GM12864 (cell line): ENCODE measurements around the gene LHPP.

Experiments used
- DNase-seq: peaks from one replicate; pipeline ENCODE4 v3.0.0-alpha.2; 2011; ENCODE audit warnings: low read depth
- H3K4me3 ChIP-seq: 2 replicates; pipeline ENCODE4 v1.5.1; 2011; ENCODE audit warnings: mild to moderate bottlenecking, low read depth, low read length, control low read depth
- TF ChIP-seq, protein P1 (sequence below): IDR thresholded peaks from 2 replicates; pipeline ENCODE4 v1.5.1; 2011; ENCODE audit warnings: low read depth, mild to moderate bottlenecking, moderate library complexity, low read length, control low read depth, inconsistent platforms; ENCODE audit errors: missing control alignments

Gene LHPP

GRCh38 chr10:124520558-124521428 lies 59.2 kb downstream of the LHPP start:
- DNase-seq, result no peak
- H3K4me3 ChIP-seq, result no peak overlapping the region
- TF ChIP-seq, protein P1, sequence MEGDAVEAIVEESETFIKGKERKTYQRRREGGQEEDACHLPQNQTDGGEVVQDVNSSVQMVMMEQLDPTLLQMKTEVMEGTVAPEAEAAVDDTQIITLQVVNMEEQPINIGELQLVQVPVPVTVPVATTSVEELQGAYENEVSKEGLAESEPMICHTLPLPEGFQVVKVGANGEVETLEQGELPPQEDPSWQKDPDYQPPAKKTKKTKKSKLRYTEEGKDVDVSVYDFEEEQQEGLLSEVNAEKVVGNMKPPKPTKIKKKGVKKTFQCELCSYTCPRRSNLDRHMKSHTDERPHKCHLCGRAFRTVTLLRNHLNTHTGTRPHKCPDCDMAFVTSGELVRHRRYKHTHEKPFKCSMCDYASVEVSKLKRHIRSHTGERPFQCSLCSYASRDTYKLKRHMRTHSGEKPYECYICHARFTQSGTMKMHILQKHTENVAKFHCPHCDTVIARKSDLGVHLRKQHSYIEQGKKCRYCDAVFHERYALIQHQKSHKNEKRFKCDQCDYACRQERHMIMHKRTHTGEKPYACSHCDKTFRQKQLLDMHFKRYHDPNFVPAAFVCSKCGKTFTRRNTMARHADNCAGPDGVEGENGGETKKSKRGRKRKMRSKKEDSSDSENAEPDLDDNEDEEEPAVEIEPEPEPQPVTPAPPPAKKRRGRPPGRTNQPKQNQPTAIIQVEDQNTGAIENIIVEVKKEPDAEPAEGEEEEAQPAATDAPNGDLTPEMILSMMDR, result no peak

- H3K4me3 ChIP-seq, result no peak overlapping the region
- DNase-seq, result no peak
- TF ChIP-seq, protein P1, result no peak
Measured at GRCh38 chr10:124521429-124521871, 59.8 kb downstream of the LHPP start.

DNA sequence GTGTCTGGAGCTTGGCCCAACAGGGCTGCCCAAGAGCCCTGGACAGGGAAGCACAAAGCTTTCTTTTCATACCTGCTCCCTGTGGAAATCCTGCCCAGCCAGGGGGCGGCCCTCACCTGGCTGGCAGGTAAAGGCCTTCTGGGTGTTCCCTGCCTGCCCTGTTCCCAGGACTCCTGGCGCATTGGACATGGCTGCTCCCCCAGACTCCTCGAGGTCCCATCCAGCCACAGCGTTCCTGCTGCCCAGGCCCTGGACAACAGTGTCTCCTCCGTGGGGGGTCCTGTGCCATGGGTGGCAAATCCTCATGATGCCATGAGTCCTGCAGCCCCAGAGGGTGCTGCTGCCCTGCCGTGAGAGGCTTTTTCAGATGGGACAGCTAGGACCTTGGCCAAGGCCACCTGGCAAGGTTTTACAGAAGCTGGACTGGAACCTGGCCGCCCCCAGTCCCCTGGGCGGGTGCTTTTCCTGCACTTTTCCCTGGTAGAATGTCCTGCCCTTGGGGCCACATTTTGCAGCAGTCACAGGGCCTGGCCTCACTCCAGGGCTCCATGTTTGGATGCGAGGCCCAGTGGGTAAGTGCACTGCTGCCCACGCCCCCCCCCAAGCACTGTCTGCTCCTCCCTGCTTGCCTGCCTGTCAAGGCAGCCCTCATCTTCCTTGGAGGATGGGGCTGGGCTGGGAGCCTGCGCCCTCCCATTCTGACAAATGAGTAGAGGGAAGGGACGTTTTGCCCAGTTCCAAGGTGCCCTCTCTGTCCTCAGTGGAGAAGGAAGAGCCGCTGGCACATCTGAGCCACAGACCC lies 60.7 kb downstream of the LHPP start:
- H3K4me3 ChIP-seq, result no peak overlapping the region
- TF ChIP-seq, protein P1, result no peak
- no peak for DNase-seq

GRCh38 chr10:124522933-124523871 lies 61.6 kb downstream of the LHPP start:
- no peak overlapping the region for H3K4me3 ChIP-seq
- TF ChIP-seq, protein P1, result no peak
- no peak for DNase-seq

DNA sequence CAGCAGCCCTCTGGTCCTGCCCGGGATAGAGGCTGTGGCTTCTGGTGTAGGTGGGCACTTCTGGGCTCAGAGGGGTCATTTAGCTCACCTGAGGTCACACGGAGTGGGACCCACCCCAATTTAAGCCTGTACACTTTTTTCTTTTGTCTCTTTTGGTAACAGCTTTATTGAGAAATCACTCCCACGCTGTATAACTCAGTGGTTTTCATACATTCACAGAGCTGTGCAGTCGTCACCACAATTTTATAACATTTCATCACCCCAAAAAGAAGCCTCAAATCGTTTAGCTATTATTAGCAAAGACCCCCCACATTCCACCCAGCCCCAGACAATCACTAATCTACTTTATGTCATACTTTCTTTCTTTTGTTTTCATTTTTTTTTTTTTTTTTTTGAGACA lies 62.3 kb downstream of the LHPP start:
- TF ChIP-seq, protein P1, result no peak
- H3K4me3 ChIP-seq, result no peak overlapping the region
- no peak for DNase-seq

- no peak overlapping the region for H3K4me3 ChIP-seq
- TF ChIP-seq, protein P1, result no peak
- no peak for DNase-seq
Measured at GRCh38 chr10:124524991-124525653, 63.5 kb downstream of the LHPP start.
